ENCODE results near the gene ARHGAP32. TPM values are rescaled to one million over a fixed set of nuclear protein-coding genes. Genes with fewer than 3 reads are reported as not detected.

ARHGAP32 gene
- total RNA-seq, 1 donor from 2014 or later: 25.7 TPM

- H3K27me3 ChIP-seq: no peaks in the 10 kb centered on the region
- no peaks in the 10 kb centered on the region for H3K4me1 ChIP-seq
- H3K36me3 ChIP-seq: no peaks in the 10 kb centered on the region
- H3K27ac ChIP-seq: no peak overlapping the region
- ATAC-seq: no peak
- no peak for DNase-seq
- no peaks in the 10 kb centered on the region for H3K9me3 ChIP-seq
- no peak overlapping the region for H3K4me3 ChIP-seq
- no peak for TF ChIP-seq CTCF (IDR thresholded peaks at IDR 0.05)
- intact Hi-C loops (cut with DNase I): no loop called here
Measured at GRCh38 chr11:129063118-129063517, 129.0 kb downstream of the ARHGAP32 start.

- intact Hi-C loops (cut with DNase I): no loop called here
- Histone ChIP-seq H3K4me1 (no peaks in the 10 kb centered on the region), H3K27me3 (no peaks in the 10 kb centered on the region), H3K9me3 (no peaks in the 10 kb centered on the region), H3K36me3 (no peaks in the 10 kb centered on the region), H3K4me3 (no peak overlapping the region), H3K27ac (no peak overlapping the region)
- ATAC-seq: no peak
- no peak for DNase-seq
- TF ChIP-seq CTCF (IDR thresholded peaks at IDR 0.05): no peak
Measured at GRCh38 chr11:129061492-129062230, 130.5 kb downstream of the ARHGAP32 start.

GRCh38 chr11:129056916-129057315, 135.2 kb downstream of the ARHGAP32 start:
- intact Hi-C loops (cut with DNase I): no loop called here
- DNase-seq (no peak), ATAC-seq (peak; percentile 31)
- no peaks in the 10 kb centered on the region for H3K36me3 ChIP-seq
- no peak for TF ChIP-seq CTCF (IDR thresholded peaks at IDR 0.05)
- no peak overlapping the region for H3K27ac ChIP-seq
- H3K4me3 ChIP-seq: no peak overlapping the region
- no peaks in the 10 kb centered on the region for H3K4me1 ChIP-seq
- no peaks in the 10 kb centered on the region for H3K9me3 ChIP-seq
- no peaks in the 10 kb centered on the region for H3K27me3 ChIP-seq

GRCh38 chr11:129055196-129055595, 136.9 kb downstream of the ARHGAP32 start:
- DNase-seq (no peak), ATAC-seq (no peak)
- Histone ChIP-seq H3K27me3 (no peaks in the 10 kb centered on the region), H3K9me3 (no peaks in the 10 kb centered on the region), H3K4me1 (no peaks in the 10 kb centered on the region), H3K27ac (no peak overlapping the region), H3K4me3 (no peak overlapping the region), H3K36me3 (no peaks in the 10 kb centered on the region)
- intact Hi-C loops (cut with DNase I): no loop called here
- TF ChIP-seq CTCF (IDR thresholded peaks at IDR 0.05): no peak

- intact Hi-C loops (cut with DNase I): no loop called here
Measured at GRCh38 chr11:129048911-129049310, 143.2 kb downstream of the ARHGAP32 start.

More at GRCh38 chr11:129048911-129049310, 143.2 kb downstream of the ARHGAP32 start:
- no peak for TF ChIP-seq CTCF (IDR thresholded peaks at IDR 0.05)
- no peaks in the 10 kb centered on the region for H3K4me1 ChIP-seq
- H3K27me3 ChIP-seq: no peaks in the 10 kb centered on the region
- ATAC-seq: no peak
- H3K27ac ChIP-seq: no peak overlapping the region
- H3K9me3 ChIP-seq: no peaks in the 10 kb centered on the region
- no peak overlapping the region for H3K4me3 ChIP-seq
- DNase-seq: no peak
- no peaks in the 10 kb centered on the region for H3K36me3 ChIP-seq
